ENCODE measurements around the gene C15orf61.

GRCh38 chr15:67537771-67538170, 16.8 kb downstream of the C15orf61 start:
- TF ChIP-seq CTCF (IDR thresholded peaks at IDR 0.05): no peak
- TF ChIP-seq EZH2 (IDR thresholded peaks at IDR 0.05; ENCODE audit: borderline replicate concordance, insufficient read depth, low read depth, low read length, poor library complexity, severe bottlenecking): no peak

Data from B cell (primary cell).